ENCODE results near the gene EGFR.

The EGFR gene

GRCh38 chr7:55112056-55112455 lies 93.2 kb downstream of the EGFR start:
- TF ChIP-seq CTCF (conservative IDR thresholded peaks at IDR 0.05) (no peak), ZFX (IDR thresholded peaks at IDR 0.05) (no peak)
- peak overlapping the region; percentile 73 for H3K27ac ChIP-seq

- peak overlapping the region; percentile 18; the same call in 1 of the 2 replicates for H3K27ac ChIP-seq
- TF ChIP-seq ZFX (IDR thresholded peaks at IDR 0.05) = no peak
- TF ChIP-seq CTCF (conservative IDR thresholded peaks at IDR 0.05) = no peak
Measured at GRCh38 chr7:55113760-55114540, 95.1 kb downstream of the EGFR start.

GRCh38 chr7:55117286-55117685 lies 98.5 kb downstream of the EGFR start:
- no peak for TF ChIP-seq ZFX (IDR thresholded peaks at IDR 0.05)
- no peak for TF ChIP-seq CTCF (conservative IDR thresholded peaks at IDR 0.05)

GRCh38 chr7:55118426-55118825 lies 99.6 kb downstream of the EGFR start:
- TF ChIP-seq ZFX (IDR thresholded peaks at IDR 0.05) (no peak), CTCF (conservative IDR thresholded peaks at IDR 0.05) (no peak)
- H3K27ac ChIP-seq = no peak overlapping the region

More at GRCh38 chr7:55117286-55117685, 98.5 kb downstream of the EGFR start:
- H3K27ac ChIP-seq = no peak overlapping the region

GRCh38 chr7:55119571-55119970 lies 100.8 kb downstream of the EGFR start:
- H3K27ac ChIP-seq = peak overlapping the region; percentile 51

GRCh38 chr7:55120074-55120473 lies 101.3 kb downstream of the EGFR start:
- peak overlapping the region; percentile 51 for H3K27ac ChIP-seq
- TF ChIP-seq CTCF (conservative IDR thresholded peaks at IDR 0.05) = no peak
- no peak for TF ChIP-seq ZFX (IDR thresholded peaks at IDR 0.05)

More at GRCh38 chr7:55119571-55119970, 100.8 kb downstream of the EGFR start:
- TF ChIP-seq CTCF (conservative IDR thresholded peaks at IDR 0.05) = no peak
- TF ChIP-seq ZFX (IDR thresholded peaks at IDR 0.05) = no peak

- H3K27ac ChIP-seq = peak overlapping the region; percentile 51
- no peak for TF ChIP-seq CTCF (conservative IDR thresholded peaks at IDR 0.05)
- no peak for TF ChIP-seq ZFX (IDR thresholded peaks at IDR 0.05)
Measured at GRCh38 chr7:55120501-55121198, 101.8 kb downstream of the EGFR start.

All from C4-2B (cell line).